GM13976 (cell line): ENCODE measurements around the gene PHF2.
A peak's percentile ranks its signal among the peaks of the same experiment; 100 is the strongest.

Experiments used
- DNase-seq: peaks from one replicate; pipeline ENCODE4 v3.0.0; 2012; ENCODE audit warnings: low spot score
- in situ Hi-C: fragments of 300-500 bp; cut with MboI; formaldehyde crosslinking; loops from one replicate; pipeline ENCODE4 v1.12.0; 2022; ENCODE audit warnings: low sequenced_read_pairs, mixed read lengths, inconsistent platforms; ENCODE audit not compliant: unreplicated experiment
- TF ChIP-seq, protein P1 (sequence below): IDR thresholded peaks from 2 replicates; pipeline ENCODE4 v1.5.1; 2012; ENCODE audit warnings: borderline replicate concordance, mild to moderate bottlenecking; ENCODE audit not compliant: insufficient read depth; ENCODE audit errors: extremely low read depth, missing control alignments, control extremely low read depth

The PHF2 gene

DNA sequence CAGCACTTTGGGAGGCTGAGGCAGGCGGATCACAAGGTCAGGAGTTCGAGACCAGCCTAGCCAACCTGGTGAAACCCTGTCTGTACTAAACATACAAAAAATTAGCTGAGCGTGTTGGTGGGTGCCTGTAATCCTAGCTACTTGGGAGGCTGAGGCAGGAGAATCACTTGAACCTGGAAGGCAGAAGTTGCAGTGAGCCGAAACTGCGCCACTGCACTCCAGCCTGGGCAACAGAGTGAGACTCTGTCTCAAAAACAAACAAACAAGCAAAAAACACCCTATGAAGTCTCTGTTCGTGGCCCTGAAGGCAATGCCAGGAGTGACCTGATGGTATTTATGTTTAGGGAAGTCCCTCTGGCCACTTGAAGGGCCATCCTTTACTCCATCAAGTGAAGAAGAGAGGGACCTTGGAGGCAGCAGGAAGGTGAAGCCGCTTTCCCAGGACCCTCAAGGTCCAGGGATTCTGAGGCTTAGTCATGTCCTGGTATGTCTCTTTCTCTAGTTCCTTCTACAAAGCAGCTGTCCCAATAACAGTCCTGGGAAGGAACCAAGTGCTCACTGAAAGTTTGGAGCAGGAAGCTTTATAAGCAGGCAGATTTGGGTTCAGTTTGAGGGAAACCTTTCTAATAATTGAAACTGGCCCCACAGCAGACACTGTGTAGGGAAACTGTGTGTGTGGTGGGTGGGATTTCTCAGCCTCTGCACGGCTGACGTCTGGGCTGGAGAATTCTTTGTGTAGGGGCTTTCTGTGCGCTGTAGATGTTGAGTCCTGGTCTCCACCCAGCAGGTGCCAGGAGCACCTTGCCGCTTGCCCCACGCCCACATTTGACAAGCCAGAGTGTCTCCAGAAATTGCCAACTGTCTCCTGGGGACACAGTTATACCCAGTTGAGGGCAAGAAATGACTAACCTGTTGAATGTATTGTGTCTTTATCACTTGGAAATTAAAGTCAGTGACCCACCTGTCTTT lies 12.5 kb downstream of the PHF2 start:
- in situ Hi-C loops = no loop called here
- DNase-seq = no peak
- TF ChIP-seq, protein P1, sequence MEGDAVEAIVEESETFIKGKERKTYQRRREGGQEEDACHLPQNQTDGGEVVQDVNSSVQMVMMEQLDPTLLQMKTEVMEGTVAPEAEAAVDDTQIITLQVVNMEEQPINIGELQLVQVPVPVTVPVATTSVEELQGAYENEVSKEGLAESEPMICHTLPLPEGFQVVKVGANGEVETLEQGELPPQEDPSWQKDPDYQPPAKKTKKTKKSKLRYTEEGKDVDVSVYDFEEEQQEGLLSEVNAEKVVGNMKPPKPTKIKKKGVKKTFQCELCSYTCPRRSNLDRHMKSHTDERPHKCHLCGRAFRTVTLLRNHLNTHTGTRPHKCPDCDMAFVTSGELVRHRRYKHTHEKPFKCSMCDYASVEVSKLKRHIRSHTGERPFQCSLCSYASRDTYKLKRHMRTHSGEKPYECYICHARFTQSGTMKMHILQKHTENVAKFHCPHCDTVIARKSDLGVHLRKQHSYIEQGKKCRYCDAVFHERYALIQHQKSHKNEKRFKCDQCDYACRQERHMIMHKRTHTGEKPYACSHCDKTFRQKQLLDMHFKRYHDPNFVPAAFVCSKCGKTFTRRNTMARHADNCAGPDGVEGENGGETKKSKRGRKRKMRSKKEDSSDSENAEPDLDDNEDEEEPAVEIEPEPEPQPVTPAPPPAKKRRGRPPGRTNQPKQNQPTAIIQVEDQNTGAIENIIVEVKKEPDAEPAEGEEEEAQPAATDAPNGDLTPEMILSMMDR = no peak

DNA sequence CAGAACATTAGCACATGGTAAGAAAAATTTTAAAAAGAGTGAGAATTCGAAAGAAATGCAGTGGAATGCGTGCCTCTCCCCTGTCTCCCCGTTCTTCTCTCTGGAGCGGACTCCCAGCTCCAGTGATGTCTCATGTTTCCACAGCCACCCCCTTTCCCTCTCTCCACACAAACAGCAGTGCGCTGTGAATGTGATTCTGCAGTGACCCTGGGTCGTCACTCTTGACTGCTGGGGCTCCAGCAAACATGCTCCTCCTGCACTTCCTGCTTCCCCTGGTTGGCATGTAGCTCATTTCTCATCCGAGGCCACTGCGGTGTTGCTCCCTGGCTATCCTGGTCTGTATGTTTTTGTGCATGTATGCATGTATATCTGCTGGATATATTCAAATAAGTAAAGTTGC lies 13.3 kb downstream of the PHF2 start:
- in situ Hi-C loops = no loop called here
- TF ChIP-seq, protein P1 = no peak
- no peak for DNase-seq

DNA sequence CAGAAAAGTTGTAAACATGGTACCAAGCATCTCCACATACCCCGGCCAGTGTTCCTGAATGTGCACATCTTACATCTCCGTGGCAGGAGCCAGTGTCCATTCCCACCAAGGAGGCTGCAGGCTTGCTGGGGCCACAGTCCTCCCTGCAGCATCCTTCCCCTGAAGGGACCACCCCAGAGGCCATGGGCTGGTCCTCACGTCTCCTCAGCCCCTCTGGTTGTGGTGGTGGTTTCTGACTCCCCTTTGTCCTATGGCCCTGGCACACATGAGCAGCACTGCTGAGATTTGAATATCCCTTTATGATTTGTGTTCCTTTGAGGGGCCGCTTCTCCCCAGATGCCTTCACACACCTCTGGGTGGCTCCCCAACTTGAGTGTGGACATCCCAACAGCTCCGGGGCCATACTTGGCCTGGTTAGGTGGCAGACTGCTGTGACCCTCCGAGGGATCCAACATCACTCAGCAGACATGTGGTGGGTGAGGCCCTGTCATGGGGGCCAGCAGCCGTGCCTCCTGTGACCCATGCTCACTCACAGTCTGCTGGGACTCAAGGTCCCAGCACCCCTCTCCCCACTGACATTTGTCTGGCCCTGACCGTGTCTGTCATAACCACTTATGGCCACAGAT lies 14.3 kb downstream of the PHF2 start:
- no peak for DNase-seq
- in situ Hi-C loops = no loop called here
- TF ChIP-seq, protein P1 = no peak

DNA sequence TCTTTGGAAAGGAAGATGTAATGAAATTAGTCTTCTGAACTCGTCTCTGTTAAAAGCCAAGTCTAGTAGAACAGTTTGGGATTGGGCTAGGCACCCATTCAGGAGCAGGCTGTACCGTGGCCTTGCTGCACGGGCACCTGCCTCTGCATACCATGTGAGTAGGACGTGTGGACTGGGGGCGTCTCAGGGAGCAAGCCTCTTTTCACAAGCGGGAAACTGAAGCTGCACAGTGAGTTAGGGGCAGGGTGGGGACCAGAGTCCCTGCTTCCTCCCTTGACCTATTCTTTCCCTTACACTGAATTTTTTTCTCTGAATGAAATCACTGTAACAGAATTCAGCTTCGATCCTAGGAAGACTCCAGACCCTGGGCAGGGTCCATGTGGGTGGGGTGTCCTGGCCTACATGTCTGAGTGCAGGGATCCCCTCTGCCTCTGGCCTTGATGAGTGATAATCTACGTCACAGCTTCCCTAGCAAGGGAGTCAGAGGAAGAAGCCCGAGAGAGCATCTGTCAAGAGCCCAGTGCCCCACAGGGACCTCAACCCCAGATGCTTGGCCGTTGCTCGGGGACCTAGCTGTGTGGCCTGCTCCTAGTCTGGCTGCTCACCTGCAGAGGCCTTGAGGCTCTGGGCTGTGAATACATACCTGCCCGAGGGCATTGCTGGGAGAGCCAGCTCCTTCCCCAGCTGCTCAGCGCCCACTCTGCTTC lies 15.1 kb downstream of the PHF2 start:
- TF ChIP-seq, protein P1 = no peak
- in situ Hi-C loops = no loop called here
- no peak for DNase-seq

DNA sequence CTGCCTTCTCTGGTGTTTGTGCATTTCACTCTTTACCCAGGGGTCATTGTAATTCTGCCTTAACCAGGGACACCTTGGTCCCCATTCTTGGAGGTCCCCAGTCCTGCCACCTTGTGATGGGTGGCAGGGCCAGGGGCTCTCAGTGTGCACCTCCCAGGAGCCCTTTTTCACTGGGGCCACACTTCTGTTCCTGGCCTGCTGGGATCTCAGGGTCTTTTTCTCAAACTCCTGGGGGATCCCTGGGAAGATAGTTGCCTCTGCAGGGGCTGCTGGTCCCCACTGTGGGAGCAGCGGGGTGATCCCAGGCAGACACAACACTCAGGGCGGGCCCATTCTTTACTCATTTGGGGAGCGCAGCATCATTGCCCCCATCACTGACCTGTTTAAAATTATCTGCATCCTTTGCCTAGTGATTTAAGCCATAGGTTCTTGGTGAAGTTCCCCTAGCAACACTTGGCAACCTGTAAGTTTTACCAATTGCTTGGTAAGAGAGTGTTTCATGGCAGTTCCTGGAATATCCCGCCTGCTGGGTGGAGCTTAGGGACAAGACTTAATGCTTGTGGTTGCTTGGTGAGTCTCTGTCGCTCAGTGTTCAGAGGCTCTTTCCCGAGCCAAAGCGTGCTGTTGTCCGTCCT lies 15.7 kb downstream of the PHF2 start:
- in situ Hi-C loops = no loop called here
- TF ChIP-seq, protein P1 = no peak
- peak; percentile 20 for DNase-seq

DNA sequence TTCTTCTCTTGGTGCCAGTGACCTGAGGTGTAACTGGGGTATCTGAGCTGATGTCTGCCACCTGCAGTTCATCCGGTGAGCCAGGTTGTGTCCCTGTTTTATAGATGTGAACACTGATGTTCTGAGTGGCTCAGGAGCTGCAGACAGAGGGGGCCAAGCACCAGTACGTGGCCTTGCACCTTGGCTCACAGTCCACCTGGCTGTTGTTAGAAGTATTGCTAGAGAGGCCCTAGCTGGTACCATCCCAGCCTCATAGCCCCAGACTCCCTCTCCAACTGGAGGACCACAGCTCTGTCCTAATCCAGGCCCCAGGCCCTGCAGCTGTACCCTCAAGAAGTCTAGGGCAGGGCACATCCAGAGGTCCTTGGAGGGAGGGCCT lies 16.2 kb downstream of the PHF2 start:
- TF ChIP-seq, protein P1 = no peak
- peak; percentile 12 for DNase-seq
- in situ Hi-C loops = no loop called here
